Body of pancreas (tissue), 4 donors: ENCODE measurements around the gene ABCG1.

Experiments
- POLR2A ChIP-seq, 3 donors: fragments of 450-650 bp; IDR thresholded peaks; one replicate each; pipeline ENCODE4 v1.6.1; 2016; ENCODE audit warnings: antibody characterized with exemption in 3 of 3, mild to moderate bottlenecking in 2 of 3
- TF ChIP-seq, protein P1 (sequence below), 7 experiments: fragments of 450-650 bp in 4 of 7; fragments of 200-600 bp in 3 of 7; sonication (generic) in 3 of 7; IDR thresholded peaks; one replicate each; pipeline ENCODE4 v1.5.1; 2016 to 2019; ENCODE audit warnings: antibody characterized with exemption in 7 of 7

DNA sequence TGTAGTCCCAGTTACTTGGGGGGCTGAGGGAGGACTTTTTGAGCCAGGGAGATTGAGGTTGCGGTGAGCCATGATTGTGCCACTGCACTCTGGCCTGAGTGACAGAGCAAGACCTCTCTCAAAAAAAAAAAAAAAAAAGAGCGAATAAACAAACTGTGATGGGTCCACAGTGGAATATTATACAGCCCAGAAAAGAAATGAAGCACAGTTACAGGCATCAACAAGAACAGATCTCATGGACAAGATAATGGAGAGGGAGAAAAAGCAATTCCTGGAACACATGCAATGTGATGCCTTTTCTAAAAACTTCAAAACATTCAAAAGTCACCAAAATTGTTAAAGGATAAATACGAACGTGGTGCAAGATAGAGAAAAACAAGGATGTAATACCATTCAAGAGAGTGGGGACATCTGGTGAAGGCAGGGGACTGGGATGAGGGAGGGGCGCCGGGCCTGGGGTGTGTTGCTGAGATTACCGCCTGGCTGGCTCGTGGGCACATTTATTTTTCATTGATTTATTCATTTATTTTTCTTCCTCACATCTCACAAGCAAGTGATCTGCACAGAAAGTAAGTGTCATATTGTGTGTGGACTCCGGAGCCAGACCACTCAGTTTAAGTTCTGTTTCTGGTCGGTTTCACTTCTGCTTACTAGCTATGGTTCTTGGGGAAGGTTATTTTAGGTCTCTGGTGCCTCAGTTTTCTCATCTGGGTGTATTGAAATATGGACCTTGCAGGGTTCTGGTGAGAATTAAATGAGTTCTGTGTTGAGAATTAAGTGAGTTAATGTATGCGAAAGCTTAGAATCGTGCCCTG lies 30.1 kb downstream of the ABCG1 start:
- no peak for TF ChIP-seq POLR2A (IDR thresholded peaks at IDR 0.05)
- TF ChIP-seq, protein P1, sequence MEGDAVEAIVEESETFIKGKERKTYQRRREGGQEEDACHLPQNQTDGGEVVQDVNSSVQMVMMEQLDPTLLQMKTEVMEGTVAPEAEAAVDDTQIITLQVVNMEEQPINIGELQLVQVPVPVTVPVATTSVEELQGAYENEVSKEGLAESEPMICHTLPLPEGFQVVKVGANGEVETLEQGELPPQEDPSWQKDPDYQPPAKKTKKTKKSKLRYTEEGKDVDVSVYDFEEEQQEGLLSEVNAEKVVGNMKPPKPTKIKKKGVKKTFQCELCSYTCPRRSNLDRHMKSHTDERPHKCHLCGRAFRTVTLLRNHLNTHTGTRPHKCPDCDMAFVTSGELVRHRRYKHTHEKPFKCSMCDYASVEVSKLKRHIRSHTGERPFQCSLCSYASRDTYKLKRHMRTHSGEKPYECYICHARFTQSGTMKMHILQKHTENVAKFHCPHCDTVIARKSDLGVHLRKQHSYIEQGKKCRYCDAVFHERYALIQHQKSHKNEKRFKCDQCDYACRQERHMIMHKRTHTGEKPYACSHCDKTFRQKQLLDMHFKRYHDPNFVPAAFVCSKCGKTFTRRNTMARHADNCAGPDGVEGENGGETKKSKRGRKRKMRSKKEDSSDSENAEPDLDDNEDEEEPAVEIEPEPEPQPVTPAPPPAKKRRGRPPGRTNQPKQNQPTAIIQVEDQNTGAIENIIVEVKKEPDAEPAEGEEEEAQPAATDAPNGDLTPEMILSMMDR (IDR thresholded peaks at IDR 0.05): no peak
